NCI-H2081 treated with DMSO at 0.1 percent for 48 hours (cell line): ENCODE results near the gene AIF1.

ENCODE experiments used
- DNase-seq: peaks from one replicate; lab custom pipeline; 2025; lab: John Stamatoyannopoulos, UW

AIF1 gene

DNA sequence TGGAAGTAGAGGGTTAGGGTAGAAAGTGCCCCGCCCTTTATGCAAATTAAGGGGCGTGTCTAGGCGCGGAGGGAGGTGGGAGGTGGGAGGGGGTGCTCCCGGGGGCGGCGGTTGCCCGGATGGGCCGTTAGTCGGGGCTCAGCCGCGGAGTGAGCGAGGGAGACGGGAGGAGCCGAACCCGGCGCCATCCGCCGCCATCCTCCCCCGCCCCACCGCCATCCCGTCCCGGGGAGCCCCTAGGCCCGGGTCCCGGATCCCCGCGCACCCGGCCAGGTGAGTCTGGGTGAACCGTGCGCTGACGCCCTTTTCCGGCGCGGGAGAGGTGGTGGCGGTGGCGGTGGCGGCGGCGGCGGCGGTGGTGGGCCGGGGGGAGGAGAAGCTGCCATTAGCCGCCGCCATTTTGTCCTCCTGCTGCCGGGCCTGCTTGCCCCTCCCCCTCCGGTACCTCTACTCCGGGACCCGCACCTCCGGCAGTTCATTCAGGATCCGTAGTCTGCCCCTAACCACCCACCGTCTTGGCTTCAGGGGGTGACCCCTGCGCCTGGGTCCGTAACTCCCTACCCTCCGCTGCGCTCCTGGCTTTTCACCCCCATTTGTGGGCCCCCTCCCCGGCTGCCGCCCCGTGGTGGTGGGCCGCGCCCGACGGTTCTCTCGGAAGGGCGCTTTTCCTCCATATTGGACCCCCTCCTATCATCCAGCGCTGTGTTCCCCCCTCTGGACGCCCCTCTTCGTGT lies 5.7 kb downstream of the AIF1 start, which contains the start of gene PRRC2A:
TSS of gene PRRC2A (plus strand) at position 130 of the 734 bp plus-strand sequence. CDS start 2,075 bp downstream, outside the sequence.
- no peak for DNase-seq

DNA sequence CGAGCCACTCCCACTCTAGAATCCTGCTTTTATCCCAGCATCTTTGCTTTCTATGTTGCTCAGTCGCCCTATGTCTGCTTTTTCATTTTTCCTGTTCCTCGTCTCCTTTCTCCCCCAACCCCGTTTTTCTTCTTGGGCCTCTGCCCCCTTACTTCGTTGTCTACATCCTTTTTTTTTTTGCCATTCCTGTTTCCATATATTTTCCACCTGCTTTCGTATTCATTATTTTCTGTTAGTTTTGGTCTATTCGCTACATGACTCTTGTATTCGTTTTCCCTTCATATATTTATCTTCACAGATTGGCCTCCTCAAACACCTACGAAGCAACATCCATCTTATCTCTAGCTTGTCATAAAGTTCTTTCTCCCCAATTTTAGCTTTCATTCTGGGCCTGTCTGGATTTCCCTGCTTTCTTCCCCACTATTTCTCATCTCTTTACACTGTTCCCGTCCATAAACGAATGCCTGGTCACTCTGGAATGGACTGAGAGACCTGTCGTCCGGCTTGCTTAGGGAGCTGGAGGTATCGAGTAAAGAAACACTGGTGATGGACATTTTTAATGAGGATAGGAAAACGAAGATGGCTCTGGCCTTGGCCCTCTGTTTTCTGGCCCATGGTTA lies 6.4 kb downstream of the AIF1 start:
- no peak for DNase-seq

DNA sequence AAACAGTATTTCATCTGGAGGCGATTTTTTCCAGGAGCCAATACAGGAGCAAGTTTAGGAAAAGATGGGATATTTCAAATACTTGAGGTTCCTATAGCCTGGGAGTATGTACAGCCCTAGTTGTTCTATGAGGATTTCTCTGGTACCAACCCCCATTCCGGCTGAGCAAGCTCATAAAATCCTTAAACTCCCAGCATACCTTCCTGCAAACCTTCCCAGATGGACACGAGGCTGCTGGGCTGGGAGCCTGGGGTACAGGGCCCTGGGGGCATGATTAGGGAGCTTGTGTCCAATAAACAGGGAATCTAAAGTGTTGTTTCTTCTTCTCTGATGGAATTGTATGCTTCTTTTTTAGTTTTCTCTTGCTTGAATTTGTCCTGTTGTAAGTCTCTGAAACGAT lies 7.0 kb downstream of the AIF1 start:
- DNase-seq: no peak

DNA sequence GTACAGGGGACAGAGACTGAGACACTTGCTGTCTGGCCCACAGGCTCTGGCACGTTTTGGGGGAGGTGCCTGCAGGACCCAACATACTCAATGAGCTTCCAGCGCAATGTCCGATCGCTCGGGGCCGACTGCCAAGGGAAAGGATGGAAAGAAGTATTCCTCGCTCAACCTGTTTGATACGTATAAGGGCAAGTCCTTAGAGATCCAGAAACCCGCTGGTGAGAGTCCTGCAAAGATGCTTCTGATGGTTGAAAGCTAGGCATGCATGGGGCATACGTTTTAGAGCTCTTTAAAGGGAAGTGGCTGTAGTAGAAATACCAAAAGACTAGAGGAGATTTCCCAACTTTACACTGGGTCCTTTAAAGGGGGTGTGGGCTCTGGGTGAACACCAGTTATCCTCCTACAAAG lies 7.7 kb downstream of the AIF1 start:
- DNase-seq: no peak

DNA sequence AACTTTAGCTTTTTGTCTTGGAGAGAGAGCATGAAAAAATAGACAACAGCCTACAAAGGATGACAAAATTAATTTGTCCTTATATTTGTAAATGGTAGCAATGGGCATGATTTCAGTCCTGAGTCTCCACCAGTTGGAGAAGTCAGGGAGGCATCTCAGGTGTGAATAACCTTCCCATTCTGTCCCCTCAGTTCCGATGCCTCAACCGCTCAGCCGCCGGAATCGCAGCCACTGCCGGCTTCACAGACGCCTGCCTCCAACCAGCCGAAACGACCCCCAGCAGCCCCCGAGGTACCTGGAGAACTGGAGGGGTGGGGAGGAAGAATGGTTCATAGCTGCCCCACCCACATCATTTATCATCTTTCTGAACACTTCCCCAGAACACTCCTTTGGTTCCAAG lies 9.0 kb downstream of the AIF1 start:
- DNase-seq: no peak

DNA sequence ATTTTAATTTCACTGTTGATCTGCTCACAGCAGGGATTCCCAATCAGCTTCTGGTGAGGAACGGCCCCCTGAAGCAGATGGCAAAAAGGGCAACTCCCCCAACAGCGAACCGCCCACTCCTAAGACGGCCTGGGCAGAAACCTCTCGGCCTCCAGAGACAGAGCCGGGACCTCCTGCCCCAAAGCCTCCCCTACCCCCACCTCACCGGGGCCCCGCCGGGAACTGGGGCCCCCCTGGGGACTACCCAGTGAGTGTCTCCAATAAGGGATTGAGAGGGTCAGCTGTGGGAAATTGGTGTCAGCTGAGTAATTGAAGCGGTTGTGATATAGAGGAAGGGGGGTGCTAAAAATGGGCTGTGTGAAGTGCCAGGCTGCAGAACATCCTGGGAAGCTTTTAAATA lies 11.9 kb downstream of the AIF1 start:
- no peak for DNase-seq

DNA sequence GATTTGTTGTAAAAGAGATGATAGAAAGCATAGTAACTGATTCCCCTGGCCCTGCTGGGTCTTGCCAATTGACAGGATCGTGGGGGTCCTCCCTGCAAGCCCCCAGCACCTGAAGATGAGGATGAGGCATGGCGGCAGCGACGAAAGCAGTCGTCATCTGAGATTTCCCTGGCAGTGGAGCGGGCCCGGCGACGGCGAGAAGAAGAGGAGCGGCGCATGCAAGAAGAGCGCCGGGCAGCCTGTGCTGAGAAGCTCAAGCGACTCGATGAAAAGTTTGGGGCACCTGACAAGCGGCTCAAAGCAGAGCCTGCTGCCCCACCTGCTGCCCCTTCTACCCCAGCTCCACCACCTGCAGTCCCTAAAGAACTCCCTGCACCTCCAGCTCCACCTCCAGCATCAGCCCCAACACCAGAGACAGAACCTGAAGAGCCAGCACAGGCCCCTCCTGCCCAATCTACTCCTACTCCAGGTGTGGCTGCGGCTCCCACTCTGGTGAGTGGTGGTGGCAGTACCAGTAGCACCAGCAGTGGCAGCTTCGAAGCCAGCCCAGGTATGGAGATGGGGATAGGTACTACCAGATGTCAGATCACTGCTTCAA lies 12.8 kb downstream of the AIF1 start:
- no peak for DNase-seq

DNA sequence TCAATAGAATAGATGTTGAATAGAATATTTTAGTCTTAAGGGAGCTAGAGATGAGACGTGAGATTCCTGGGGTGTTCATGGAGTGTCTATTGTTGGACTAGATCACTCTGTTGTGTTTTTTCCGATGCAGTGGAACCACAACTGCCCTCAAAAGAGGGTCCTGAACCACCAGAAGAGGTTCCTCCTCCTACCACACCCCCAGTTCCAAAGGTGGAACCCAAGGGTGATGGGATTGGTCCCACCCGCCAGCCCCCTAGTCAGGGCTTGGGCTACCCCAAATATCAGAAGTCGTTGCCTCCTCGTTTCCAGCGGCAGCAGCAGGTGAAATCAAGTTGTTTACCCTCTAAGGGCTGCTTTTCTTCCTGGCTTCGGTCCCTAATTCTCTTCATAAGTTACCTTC lies 14.0 kb downstream of the AIF1 start:
- no peak for DNase-seq

DNA sequence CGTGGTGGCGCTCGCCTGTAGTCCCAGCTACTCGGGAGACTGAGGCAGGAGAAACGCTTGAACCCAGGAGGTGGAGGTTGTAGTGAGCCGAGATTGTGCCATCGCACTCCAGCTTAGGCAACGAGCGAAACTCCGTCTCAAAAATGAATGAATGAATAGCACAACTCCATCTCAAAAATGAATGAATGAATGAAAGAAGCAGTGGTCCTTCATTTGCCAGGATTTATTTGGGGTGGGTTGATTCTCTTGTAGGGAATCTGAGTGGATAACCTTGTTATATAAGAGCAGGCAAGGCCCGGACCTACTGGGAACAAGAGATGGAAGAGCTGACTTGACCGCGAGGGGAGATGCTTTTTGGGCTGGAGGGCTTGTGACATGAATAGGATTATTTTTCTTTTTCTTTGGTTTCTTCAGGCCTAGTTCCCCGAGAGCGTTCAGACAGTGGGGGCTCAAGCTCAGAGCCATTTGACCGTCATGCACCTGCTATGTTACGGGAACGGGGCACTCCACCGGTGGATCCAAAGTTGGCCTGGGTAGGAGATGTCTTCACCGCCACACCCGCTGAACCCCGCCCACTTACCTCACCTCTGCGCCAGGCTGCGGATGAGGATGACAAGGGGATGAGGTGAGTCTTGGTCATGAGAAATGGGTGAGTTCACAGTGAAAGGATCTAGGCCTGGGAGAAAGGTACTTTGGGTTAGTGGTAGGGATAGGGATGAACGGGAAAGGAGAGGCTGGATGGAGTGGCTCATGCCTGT lies 15.3 kb downstream of the AIF1 start:
- DNase-seq: no peak

DNA sequence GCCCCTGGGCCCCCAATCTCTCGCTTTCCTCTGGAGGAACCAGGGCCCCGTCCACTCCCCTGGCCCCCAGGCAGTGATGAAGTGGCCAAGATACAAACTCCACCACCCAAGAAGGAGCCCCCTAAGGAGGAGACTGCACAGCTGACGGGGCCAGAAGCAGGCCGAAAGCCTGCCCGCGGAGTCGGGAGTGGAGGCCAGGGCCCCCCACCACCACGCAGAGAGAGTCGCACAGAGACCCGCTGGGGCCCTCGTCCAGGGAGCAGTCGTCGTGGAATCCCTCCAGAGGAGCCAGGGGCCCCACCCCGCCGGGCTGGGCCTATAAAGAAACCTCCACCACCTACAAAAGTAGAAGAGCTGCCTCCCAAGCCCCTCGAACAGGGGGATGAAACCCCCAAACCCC lies 16.2 kb downstream of the AIF1 start:
- DNase-seq: no peak

DNA sequence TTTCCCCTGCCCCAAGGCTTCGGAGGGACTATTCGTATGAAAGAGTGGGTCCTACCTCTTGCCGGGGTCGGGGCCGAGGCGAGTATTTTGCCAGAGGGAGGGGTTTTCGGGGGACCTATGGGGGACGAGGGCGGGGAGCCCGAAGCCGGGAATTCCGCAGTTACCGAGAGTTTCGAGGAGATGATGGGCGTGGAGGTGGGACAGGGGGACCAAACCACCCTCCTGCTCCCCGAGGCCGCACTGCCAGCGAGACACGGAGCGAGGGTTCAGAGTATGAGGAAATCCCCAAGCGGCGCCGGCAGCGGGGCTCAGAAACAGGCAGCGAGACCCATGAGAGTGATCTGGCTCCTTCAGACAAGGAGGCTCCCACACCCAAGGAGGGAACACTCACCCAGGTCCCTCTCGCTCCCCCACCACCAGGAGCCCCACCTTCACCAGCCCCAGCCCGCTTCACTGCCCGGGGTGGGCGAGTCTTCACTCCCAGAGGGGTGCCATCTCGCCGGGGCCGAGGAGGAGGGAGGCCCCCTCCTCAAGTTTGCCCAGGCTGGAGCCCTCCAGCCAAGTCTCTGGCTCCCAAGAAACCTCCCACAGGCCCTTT lies 16.7 kb downstream of the AIF1 start:
- DNase-seq: no peak

DNA sequence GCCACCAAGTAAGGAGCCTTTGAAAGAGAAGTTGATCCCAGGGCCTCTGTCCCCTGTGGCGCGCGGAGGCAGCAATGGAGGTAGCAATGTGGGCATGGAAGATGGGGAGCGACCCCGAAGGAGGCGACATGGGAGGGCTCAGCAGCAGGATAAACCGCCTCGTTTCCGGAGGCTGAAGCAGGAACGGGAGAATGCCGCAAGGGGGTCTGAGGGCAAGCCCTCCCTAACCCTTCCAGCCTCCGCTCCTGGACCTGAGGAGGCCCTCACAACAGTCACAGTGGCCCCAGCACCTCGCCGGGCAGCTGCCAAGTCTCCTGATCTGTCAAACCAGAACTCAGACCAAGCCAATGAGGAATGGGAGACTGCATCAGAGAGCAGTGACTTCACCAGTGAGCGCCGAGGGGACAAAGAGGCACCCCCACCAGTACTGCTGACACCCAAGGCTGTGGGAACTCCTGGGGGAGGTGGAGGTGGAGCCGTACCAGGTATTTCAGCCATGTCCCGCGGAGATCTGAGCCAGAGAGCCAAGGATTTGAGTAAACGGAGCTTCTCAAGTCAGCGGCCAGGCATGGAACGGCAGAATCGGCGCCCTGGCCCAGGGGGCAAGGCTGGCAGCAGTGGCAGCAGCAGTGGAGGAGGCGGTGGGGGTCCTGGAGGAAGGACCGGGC lies 17.4 kb downstream of the AIF1 start:
- no peak for DNase-seq

DNA sequence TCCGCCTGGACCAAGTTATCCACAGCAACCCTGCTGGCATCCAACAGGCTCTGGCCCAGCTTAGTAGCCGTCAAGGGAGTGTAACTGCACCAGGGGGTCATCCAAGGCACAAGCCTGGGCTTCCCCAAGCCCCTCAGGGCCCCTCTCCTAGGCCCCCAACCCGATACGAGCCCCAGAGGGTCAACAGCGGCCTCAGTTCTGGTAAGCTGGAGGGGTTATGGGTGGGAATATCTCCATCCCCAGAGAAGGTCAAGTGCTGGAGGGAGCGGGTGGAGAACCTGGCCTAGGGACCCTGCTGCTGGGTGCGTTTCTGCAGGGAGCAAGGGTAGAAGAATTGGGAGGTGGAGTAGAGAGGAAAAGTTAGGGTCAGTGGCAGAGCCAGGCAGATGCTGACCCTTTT lies 18.4 kb downstream of the AIF1 start:
- DNase-seq: no peak

DNA sequence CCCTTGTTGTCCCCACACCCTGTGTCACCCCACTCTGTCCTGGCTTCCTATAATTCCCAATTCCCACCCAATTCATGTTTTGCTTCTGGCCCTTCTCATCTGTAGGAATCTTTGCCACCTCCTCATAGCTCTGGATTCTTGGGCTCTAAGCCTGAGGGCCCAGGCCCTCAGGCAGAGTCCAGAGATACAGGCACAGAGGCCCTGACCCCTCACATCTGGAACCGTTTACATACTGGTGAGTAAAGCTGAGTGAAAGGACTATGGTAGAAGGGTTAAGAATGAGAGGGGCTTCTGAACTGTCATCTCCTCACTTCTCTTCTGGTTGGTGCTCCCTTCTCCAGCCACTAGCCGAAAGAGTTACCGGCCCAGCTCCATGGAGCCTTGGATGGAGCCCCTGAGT lies 19.1 kb downstream of the AIF1 start:
- DNase-seq: no peak

DNA sequence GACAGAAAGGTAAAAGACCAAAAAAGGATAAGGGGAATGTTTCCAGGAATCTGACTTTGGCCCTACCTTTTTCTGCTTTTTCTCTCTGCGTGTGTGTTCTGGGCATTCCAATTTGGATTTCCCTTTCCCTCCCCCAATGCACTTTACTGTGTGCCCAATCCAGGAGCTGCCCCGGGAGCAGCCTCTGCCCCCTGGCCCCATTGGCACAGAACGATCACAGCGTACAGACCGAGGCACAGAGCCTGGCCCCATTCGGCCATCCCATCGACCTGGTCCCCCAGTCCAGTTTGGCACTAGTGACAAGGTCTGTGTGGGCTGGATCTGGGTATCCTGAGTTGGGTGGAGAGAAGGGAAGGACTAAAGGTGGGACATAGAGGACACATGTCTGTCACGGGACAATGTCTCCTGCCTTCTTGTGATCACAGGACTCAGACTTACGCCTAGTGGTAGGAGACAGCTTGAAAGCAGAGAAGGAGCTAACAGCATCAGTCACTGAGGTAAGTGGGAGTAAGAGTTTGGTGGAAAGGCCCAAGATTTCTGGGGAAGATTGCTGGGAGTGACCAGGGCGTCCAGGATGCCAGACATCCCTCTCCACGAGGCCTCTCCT lies 20.0 kb downstream of the AIF1 start:
- no peak for DNase-seq

DNA sequence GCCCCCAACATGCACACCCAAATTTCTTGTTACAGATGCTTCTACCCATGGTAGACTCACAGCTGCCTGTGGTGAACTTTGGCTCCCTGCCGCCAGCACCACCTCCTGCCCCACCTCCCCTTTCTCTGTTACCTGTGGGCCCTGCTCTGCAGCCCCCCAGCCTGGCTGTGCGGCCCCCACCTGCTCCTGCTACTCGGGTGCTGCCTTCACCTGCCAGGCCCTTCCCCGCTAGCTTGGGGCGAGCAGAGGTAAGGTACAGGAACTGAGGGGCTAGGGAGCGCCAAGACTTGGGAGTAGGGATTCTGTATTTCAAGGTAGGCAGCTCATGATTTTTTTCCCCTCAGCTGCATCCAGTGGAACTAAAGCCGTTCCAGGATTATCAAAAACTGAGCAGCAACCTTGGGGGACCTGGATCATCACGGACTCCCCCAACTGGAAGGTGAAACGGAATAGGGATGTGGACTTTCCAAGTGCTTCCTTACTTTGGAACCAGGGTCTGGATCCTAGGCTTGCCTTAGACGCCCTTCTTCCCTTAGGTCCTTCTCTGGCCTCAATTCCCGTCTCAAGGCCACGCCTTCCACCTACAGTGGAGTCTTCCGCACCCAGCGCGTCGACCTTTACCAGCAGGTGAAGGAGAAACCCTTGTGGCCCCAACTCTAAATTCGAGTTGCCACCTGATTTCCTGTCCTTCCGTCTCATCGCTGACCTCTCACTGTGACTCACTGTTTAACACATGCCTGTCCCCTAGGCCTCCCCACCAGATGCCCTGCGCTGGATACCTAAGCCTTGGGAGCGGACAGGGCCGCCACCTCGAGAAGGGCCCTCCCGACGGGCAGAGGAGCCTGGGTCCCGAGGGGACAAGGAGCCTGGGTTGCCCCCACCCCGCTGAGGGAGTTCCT lies 21.9 kb downstream of the AIF1 start:
- DNase-seq: no peak

DNA sequence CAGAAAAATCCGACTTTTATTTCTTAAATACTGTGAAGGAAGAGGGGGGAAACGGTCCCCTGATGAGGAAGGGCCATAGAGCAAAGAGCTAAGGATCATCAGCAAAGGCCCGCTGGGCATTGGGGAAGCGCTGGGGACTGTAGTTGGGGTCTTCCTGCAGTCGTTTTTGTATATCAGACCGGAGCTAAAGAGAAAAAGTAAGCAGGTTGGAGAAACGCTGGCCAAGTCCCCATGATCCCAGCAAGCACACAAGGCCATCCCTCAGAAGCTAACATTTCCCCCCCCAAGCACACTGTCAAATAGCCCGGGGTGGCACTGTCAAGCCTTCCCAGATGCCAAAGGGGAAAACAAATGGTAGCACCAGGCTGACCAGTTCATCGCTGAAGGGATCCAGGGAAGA lies 24.0 kb downstream of the AIF1 start:
- no peak for DNase-seq

DNA sequence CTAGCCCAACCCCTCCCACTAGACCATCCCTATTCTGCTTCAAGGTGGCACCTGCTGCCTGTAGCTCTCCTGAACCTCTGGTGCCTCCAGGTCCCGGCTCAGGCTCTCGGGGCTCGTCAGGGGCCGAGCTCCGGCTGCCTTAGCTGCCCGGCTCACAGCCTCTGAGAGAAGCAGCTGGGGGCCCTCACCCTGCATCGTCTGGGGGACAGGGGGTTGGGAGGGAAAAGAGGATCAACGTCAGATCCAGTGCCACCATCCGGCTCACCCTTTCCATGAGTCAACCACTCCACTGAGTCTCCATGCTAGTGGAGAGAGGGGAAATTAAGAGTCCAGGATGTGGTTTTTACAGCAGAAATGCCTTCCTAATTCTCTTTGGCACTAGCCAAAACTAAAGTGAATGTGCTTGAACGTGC lies 24.4 kb downstream of the AIF1 start:
- no peak for DNase-seq

DNA sequence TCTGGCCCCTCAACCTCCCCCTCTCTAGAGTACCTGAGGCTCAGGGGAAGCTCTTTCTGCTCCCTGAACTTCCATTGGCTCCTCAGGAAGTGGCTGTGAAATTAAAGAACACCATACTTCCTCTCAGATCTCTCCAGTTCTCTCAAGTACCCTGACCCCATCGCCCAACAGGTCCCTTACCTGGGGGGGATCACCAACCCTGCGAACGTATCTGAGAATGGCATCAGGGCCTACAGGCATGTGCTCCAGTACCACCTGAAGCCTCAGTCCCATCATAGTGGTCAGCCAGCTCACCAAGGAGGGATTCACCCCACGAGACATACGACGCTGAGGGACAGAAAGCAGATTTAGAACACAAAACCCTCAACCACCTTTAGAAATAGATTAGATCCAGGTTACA lies 25.6 kb downstream of the AIF1 start:
- no peak for DNase-seq

DNA sequence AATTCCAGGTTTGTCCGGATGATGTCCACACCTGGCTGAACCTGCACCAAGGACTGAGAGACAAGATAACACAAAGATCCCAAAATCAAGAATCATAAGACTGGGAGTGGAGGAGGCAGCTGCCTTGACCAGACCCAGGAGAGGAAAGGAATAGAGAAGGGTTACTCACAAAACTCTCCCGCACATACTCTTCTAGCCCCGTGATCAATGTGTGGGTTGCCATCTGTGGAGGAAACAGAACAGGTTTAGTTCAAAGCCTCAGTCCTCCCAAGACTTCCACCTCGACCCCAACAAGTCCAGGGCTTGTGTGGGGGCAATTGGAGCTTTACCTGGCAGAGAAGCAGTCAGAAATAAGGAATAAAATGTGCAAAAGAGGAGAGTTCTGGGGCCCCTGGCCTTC lies 26.3 kb downstream of the AIF1 start:
- no peak for DNase-seq
